Renal pelvis (tissue), 12 donors: ENCODE data around the gene MT4. TPM values are rescaled to one million over a fixed set of nuclear protein-coding genes. Genes with fewer than 3 reads are reported as not detected.
A peak's percentile ranks its signal among the peaks of the same experiment; 100 is the strongest.

Experiments used
- DNase-seq: peaks from one replicate; pipeline ENCODE4 v3.0.0-alpha.2; 2013
- long read RNA-seq, 16 experiments: transcript quantifications; one replicate each; lab custom pipeline, GENCODE V29; 2026
- polyA plus RNA-seq, 3 donors: library from polyadenylated mRNA; unstranded; fragments of 120-200 nt; gene quantifications; one replicate each; pipeline ENCODE4 v1.2.1, GENCODE V29; 2013; ENCODE audit not compliant: insufficient read length in 3 of 3

The MT4 gene
- not detected for polyA plus RNA-seq
- long read RNA-seq, donor 1, result 0 reads
- long read RNA-seq, donor 2, result 0 reads
- long read RNA-seq, donor 3, result 0 reads
- long read RNA-seq, donor 4, result 0 reads
- long read RNA-seq, donor 5, partial matches to known transcripts, result 67 of 98 reads
- long read RNA-seq, donor 5, other reads (novel, unspliced or antisense), result 31 of 98 reads
- long read RNA-seq, donor 6, result 0 reads
- long read RNA-seq, donor 7, result 0 reads
- long read RNA-seq, donor 8, result 0 reads
- long read RNA-seq, donor 9, result 0 reads
- long read RNA-seq, donor 10, result 0 reads
- long read RNA-seq, donor 11, result 0 reads
- long read RNA-seq, donor 12, result 0 reads
- long read RNA-seq, donor 13, result 0 reads
- long read RNA-seq, donor 14, result 0 reads
- long read RNA-seq, donor 15, result 0 reads
- long read RNA-seq, donor 16, result 0 reads

DNA sequence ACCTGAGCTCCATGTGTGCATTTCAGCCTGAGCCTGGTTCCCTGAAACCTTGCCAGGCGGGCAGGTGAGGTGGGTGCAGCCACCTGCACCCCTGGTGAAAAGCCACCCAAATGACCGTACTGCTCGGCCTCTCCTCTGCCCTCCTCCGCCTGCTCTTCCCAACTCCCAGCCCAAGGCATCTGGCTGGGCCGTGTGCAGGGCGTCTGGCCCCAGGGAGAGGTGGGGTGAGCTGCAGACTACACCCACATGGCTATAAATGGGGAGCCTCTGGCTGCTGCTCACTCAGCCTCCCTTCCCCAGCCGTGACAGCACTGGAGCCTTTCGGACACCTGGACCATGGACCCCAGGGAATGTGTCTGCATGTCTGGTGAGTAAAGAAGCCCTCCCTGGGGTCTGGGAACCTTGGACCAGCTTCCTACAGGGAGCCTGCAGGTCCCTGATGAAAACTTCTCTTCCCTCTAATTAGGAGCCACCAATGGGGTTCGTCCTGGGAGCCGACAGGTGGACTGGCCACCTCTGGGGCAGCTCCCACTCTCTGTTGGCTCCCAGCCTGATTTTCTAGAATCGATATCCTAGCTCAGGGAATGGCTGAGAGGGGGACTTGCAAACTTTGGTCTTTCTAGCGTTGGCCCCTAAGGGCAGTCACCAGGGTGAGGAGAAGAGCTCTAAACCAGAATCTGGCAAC is at the start of gene MT4:
MT4 (plus strand) TSS at position 281 of the 685 bp plus-strand sequence; CDS start at position 337, 56 bp downstream.
- DNase-seq, result no peak

DNA sequence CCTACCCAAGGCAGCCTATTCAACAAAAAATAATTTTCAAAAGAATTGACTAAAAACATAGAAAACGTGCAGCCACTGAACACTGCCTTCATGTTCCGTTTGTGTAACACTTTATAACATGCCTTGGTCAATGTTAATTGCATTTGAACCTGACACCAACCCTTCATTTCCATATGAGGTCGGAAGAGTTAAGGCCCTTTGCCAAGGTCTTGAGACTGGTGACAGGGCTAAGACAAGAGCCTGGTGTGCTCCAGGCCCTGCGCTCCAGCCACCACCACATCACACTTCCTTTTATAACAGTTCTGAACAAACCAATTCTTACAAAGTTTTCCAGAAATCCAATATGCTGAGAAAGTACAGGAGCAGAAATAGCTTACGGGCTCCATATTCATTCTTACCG is 49.2 kb upstream of the MT4 start:
- DNase-seq, result no peak

DNA sequence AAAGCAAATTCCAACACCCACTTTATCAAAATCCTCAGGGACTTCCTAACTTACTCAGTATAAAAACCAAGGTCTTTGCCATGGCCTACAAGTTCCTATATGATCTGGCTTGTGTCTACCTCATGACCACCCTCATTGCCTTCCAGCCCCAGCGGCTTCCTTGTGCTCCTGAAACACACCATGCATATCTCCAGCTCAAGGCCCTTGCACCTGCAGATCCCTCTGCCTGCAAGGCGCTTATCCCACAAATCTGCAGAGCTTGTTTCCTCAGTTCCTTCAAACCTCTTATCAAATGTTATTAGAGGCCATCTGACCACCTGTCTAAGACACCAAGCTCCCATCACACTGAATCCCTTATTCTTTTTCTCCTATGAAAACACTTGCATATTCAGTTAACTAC is 47.7 kb upstream of the MT4 start:
- DNase-seq, result no peak

DNA sequence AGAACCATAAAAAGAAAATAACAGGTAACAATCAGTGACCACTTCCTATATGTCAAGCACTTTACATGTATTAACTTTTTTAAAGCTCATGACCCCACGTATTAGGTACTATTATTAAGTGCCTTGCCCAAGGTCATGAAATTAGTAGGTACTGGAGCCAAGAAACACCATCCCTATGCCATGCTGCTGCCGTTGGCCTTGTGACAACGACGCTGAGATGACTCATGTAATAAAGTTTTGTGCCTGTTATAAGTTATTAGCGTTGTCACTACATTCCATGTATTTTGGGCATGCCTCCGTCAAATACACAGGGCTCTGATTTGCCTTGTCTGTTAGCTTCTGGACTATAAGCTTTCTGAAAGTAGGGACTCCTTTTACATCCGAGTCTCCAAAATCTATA is 46.4 kb upstream of the MT4 start:
- no peak for DNase-seq

DNA sequence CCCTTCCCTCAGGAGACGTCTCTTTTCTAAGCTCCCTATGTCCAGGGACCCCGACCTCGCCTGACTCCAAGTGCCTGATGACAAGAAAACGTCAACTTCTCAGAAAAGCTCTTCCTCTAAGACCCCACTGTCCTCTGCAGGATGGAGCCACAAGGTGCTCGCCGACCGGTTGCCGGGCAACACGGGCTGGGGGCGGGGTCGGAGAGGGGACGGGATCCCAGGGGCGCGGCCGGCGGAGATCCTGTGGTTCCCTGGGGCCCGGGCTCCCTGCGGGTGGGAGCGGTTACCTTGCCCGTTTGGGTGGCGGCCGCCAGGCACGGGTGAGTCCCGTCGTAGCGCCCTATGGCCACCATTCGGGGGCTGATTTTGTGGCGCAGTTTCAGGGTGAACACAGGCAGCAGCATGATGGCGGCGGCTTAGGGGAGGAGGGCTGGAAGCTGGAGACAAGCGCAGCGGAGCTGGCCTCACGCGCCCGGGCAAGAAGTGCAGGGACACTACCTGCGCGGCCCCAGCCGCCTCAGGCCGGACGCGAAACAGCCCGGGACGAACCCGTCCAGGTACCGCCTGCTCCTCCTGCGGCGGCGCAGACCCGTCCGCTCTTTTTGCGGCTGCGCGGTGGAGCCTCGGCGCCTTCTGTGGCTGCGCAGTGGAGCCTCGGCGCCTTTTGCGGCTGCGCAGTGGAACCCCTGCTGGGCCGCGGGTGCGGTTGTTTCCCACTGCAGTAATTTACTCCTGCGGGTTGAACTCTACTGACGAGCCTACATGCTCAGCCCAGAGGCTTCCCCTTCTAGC is 45.2 kb upstream of the MT4 start, which contains the start of gene BBS2:
BBS2 (minus strand) TSS at position 566 of the 792 bp plus-strand sequence; CDS start at position 404, 162 bp downstream.
- peak; percentile 88 for DNase-seq

DNA sequence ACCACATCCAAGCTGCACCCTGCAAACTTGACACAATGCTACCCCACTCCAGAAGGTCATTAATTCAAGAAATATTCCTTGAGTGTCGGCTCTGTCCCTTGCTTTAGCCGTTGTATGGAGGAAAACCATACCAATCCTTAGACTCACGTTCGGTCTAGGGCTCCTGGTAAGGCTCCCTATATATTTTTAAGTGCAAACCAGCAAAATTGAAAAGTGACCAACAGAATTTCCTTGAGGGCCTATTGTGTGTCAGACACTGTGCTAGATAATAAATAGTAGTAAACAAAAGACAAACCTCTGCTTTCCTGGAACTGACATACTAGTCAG is 44.7 kb upstream of the MT4 start:
- no peak for DNase-seq

DNA sequence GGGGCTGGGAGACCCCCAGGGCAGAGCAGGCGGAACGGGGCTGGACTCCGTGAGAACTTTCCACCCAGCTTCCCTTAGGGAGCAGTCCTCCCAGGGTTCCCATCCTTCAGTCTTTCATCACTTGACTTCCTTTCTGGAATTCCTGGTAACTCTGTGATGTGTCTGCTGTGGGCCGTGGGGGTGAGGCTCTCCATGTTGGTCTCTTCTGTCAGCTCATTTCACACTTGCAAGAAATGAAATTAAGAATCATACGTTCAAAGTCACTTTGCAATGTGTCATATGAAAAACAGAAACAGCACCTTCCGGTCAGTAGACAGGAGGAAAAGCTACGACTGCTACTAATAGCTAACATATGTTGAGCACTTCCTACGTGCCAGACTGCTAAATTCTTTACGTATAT is 39.6 kb upstream of the MT4 start:
- no peak for DNase-seq

DNA sequence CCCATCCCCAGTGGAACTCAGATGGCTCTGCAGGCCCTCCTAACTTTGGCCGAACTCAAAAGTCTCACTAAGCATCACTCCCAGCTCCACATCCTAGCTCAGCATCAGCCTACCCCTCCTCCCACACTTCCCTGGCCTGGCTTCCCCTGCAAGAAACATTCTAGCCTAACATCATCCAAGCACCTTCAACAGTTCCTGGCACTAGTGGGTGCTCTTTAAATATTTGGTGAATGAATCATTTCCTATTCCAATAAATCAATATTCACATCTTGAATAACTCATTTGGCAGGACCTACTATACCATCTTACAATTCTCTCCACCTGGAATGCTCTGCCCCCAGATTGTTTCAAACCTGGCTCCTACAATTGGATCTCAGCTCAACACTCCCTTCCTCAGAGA is 34.0 kb upstream of the MT4 start:
- no peak for DNase-seq

DNA sequence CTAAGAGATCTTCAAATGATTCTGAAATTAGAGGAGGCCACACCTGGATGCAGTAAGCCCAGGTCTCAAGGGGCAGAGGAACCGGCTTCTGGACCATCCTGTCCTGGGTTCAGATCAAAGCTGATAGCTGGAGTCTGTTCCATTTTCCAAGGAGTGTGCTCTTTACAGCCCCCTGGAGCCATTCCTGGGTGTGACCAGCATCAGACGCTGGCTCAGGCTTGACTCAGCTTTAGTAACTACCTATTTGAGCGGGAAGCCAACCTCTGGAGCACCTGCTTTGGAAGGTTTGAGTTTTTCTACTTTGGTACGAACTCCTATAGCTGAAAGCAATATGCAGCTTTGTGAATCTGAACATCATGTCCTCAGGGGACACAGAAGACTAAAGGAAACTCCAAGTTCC is 32.2 kb upstream of the MT4 start:
- DNase-seq, result no peak

DNA sequence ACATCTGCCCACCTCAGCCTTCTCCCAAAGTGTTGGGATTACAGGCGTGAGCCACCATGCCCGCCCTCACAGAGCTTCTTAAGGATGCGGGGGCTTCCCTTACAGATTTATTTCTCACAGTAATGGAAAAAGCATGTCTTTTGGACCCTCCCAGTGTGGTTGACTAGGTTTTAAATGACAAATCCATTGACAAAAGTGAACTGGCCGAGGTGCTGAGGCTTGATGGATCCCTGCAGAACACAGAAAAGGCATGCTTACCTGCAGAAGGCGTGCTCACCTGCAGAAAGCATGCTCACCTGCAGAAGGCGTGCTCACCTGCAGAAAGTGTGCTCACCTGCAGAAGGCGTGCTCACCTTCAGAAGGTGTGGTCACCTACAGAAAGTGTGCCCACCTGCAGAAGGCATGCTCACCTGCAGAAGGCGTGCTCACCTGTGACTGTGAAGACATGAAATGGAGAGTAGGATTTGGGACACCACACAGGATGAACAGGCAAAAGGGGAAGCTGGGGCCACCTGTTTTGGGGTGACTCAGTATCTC is 30.0 kb upstream of the MT4 start:
- DNase-seq, result no peak

DNA sequence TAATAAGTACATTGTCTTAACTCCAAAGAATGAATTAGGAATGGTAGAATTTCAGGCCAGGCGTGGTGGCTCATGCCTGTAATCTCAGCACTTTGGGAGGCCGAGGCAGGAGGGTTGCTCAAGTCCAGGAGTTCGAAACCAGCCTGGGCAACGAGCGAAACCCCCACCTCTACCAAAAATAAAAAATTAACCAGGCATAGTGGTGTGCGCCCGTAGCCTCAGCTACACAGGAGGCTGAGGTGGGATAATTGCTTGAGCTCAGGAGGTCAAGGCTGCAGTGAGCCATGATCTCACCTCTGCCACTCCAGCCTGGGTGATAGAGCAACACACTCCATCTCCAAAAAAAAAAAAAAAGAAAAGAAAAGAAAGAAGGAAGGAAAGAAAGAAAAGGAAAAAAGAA is 26.5 kb upstream of the MT4 start:
- no peak for DNase-seq

DNA sequence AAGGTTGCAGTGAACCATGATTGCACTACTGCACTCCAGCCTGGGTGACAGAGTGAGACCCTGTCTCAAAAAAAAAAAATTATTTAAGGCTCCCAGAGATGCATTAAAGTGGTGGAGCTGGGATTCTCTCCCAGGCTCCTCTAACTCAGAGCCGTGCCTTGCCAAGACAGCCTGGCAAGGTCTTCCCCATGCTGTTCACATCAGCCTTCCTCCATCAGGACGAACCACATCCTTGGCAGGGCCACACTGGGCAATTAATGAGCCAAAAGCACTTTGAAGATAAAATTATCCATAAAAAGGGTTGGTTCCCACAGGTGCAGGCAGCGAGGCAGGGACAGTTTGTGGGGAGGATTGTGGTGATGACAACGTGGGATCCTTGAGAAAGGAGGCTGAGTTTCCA is 25.2 kb upstream of the MT4 start:
- DNase-seq, result no peak

DNA sequence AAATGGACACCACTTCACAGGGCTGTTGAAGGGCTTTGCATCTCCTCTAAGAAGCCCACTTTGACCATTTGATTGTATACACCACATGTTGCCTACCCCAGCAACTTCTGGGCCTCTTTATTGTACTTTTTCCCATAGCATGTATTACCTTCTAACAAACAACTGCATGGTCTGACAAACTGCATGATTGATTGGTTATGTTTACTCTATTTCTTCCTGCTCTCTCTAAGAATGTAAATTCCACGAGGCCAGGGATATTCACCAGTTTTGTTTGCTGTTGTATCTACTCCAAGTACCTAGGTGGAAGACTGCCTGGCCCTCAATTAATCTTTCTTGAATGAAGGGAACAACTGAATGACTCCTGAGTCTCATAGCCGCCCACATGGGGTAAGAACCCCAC is 22.8 kb upstream of the MT4 start:
- no peak for DNase-seq

DNA sequence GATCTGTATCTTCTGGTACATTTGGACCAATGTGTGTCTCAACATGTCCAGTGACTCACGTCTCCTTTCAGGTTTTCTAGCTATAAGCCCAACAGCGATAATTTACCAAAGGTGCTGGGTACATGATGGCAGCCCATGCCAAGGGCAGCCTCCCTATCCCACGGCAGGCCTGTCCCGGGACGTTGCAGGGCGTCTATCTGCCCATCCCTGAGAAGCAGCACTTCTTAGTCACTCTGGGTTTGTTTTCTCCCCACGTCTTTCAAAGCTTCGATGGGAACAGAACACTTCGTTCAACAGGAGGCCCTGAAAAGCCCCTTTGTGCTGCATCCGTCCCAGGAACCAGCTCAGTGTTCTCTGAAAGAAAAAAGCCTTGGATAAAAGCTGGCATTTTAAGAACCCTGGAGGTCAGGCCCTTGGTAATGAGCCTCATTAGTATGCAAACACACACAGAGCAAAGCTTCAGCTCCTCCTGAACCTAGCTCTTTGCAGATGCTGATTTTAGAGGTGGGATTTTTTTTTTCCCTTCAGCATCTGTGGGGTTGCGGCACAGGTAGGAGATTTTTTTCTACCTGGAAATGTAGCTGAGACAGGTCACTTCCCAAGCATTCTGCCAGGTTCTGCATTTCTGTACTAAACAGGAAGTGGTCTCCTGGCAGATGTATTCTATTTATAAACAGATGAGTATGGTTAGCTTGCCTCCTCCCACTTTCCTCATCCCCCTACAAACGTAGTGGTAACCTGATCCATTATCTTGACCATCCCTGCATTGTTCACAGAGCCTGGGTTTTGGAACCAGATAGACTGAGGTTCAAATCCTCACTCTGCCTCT is 17.5 kb upstream of the MT4 start:
- no peak for DNase-seq

DNA sequence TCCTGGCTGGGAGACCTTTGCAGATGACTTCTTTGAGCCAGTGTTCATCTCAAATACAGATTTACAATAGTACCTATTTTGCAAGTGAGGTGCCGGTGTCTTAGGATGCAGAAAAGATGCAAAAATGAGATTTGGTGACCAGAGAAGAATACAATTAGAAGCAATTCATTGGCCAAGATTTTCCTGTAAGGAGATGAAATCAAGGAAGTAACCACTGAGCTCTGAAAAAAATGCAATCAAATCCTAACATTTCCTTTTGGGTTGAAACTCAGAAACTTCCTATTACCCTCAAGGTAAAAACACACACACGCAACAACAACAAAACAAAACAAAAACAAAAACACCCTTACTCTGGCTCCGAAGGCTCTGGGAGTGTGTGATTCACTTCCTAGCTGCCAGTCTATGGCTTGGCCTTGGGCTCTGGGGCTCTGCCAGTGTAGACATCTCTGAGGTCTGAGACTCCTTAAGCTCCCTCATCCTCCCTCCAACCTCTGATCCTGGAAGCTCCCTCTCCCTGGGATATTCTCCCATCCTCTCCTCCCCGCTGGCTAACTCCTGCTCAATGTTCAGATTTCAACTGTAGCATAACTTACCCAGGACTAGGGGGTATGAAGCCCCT is 16.8 kb upstream of the MT4 start:
- DNase-seq, result no peak

DNA sequence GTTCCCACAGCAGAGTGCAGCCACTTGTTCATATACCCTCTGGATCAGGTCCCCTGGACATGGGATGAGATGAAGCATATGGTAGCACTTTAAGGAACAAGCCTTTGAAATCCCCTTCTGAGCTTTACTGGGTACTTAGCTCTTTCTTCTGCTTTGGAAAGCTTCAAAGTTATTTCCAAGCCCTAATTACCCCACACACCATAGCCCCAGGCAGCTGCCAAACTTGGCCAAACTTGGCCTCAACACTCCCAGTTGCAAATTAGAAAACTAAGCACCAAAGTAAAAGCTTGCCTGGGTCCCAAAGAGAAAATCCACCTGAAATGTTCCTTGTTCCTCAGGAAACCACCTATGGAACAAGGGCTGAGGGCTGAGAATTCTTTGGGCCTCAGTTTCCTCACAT is 15.7 kb upstream of the MT4 start:
- no peak for DNase-seq

DNA sequence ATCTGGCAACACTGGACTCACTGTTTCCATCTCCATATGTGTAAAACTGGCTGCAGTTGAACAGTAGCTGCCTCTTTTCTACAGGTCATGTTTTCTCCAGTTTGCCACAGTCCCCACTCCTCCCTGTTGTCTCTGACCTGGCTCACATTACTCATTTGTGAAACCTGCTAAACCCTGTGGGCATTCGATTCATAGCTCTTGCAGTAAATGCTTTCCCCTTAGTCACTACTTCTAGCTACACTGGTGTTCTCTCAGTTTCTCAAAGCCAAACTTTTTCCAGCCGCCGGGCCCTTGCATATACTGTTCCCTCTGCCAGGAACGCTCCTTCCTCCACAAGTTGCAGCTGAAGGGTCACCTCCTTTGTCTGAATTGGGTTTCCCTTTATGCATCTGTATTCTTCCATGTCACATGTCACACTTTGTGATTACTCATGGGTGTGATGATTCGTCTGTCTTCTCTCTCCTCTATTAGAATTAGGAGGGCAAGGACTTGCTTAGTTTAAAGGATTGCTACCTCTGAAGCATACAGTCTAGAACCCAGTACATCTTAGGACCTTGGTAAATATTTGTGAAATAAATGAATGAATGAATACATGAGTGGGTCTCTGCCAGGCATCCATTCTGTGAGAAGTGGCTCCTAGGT is 15.0 kb upstream of the MT4 start:
- DNase-seq, result no peak

DNA sequence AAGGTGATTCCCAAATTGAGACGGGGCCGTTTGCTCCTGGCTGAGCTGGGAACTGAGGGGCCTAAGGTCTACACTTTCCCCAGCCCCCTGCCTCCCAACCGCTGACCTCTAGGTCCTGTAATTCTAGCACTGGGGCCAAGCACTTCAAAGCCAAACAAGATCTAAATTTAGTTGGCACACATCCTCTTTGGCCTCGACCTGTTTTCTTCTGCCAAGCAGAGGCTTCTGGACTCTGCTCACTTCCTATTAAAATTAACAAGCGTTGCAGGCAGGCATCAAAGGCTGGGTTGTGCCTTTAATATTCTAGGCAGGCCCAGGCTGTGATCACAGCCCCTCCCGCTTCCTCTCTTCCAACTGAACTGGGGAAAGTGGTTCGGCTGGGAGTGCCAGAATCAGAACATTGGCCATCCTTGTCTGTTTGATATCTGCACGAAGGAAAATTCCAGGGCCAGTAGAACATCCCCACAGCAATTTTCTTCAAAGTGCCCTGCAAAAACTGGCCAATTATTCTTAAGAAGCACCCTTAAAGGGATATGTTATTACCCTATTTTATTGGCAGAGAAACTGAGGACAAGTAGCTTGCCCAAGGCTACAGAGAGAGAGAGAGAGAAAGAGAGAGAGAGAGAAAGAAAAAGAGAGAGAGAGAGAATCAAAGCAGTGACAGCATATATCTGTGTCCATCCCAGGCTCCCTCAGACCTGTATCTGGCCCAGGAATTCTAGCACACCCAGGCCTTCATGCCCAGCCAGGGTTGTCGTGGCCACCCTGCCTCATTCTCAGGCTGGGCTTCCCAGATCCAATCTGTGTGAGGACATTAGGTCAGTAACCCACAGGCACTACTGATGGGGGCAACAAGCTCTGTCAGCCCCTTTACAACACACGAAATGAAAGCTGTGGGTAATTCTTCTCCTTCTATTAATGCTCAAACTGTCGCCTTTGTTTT is 12.8 kb upstream of the MT4 start:
- DNase-seq, result peak; percentile 27

DNA sequence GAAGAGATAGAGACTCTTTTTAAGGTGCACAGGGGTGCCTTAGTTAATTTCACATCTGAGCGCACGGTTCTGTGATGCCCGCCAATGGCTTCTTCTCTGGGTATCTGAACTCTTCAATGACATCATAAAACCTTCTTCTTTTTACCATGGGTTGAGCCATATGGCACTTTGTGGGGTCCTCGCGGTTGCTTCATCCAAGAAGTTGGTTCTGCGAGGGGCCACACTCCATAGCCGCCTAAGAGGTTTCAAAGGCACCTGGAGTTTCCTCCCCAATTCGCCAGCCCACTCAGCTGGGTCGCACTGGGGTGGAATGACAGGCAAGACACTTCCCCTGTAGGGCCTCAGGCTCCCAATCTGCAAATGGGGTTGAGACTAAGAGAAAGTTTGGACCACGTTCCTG is 10.4 kb upstream of the MT4 start:
- no peak for DNase-seq
